Lower lobe of right lung (tissue), 2 donors: ENCODE results near the gene TRMT6. TPM values are rescaled to one million over a fixed set of nuclear protein-coding genes. Genes with fewer than 3 reads are reported as not detected.

Source experiments
- ATAC-seq, 2 donors: fragments of 200-7000 bp; cut with Tn5 transposase; one replicate each; pipeline ENCODE4 v1.9.1; 2020 to 2022; ENCODE audit warnings: mild to moderate bottlenecking in 2 of 2, moderate library complexity in 2 of 2
- DNase-seq: peaks from one replicate; pipeline ENCODE4 v3.0.0-alpha.2; 2020
- H3K27ac ChIP-seq: fragments of 200-600 bp; one replicate; pipeline ENCODE4 v1.8.0; 2022
- H3K27me3 ChIP-seq: fragments of 200-600 bp; one replicate; pipeline ENCODE4 v1.8.0; 2022; ENCODE audit warnings: low read depth
- H3K36me3 ChIP-seq: fragments of 200-600 bp; one replicate; pipeline ENCODE4 v1.8.0; 2022; ENCODE audit warnings: mild to moderate bottlenecking
- H3K4me1 ChIP-seq: fragments of 200-600 bp; one replicate; pipeline ENCODE4 v1.8.0; 2022
- H3K4me3 ChIP-seq: fragments of 200-600 bp; one replicate; pipeline ENCODE4 v1.8.0; 2022; ENCODE audit warnings: mild to moderate bottlenecking
- H3K9me3 ChIP-seq: fragments of 200-600 bp; one replicate; pipeline ENCODE4 v1.8.0; 2022
- CTCF ChIP-seq: fragments of 200-600 bp; IDR thresholded peaks from one replicate; pipeline ENCODE4 v1.8.0; 2022; ENCODE audit warnings: antibody characterized with exemption, mild to moderate bottlenecking
- intact Hi-C: fragments of 100-400 bp; cut with DNase I; formaldehyde crosslinking; loops from one replicate; pipeline ENCODE4 v1.11.0; 2022
- total RNA-seq: library from RNA; stranded (reverse); fragmentation: NEBNext Ultra II Directional; extraction: Animal tissue kit (Norgen Biotek cat#: 25700); gene quantifications from one replicate; pipeline ENCODE4 v1.2.1, GENCODE V29; 2021
- donor health status: DM: no; HTN: yes; CAD: no; lungs with severe emphysema.

The TRMT6 gene
- total RNA-seq, 1 donor from 2014 or later: 11.0 TPM

GRCh38 chr20:5970381-5970780, 20.0 kb upstream of the TRMT6 start:
- no peaks in the 10 kb centered on the region for H3K4me1 ChIP-seq
- H3K4me3 ChIP-seq: no peak overlapping the region
- no peak for TF ChIP-seq CTCF
- H3K27me3 ChIP-seq: no peaks in the 10 kb centered on the region
- intact Hi-C loops: no loop called here
- H3K36me3 ChIP-seq: peaks cover 19% of the 10 kb centered on the region
- ATAC-seq (no peak), DNase-seq (no peak)
- H3K9me3 ChIP-seq: no peaks in the 10 kb centered on the region
- H3K27ac ChIP-seq: no peak overlapping the region

GRCh38 chr20:5969940-5970339, 19.6 kb upstream of the TRMT6 start:
- DNase-seq (no peak), ATAC-seq (no peak)
- intact Hi-C loops: no loop called here
- Histone ChIP-seq H3K27me3 (no peaks in the 10 kb centered on the region), H3K27ac (no peak overlapping the region), H3K9me3 (no peaks in the 10 kb centered on the region), H3K4me1 (no peaks in the 10 kb centered on the region), H3K4me3 (no peak overlapping the region), H3K36me3 (peaks cover 22% of the 10 kb centered on the region)
- TF ChIP-seq CTCF: no peak

- no peak overlapping the region for H3K4me3 ChIP-seq
- H3K9me3 ChIP-seq: no peaks in the 10 kb centered on the region
- DNase-seq: no peak
- no peaks in the 10 kb centered on the region for H3K27me3 ChIP-seq
- H3K36me3 ChIP-seq: peaks cover 24% of the 10 kb centered on the region
- no peaks in the 10 kb centered on the region for H3K4me1 ChIP-seq
- TF ChIP-seq CTCF: no peak
- no peak overlapping the region for H3K27ac ChIP-seq
- intact Hi-C loops: no loop called here
- no peak for ATAC-seq
These were observed 19.1 kb upstream of the TRMT6 start for GRCh38 chr20:5969348-5969935.

- H3K27ac ChIP-seq: no peak overlapping the region
- DNase-seq (no peak), ATAC-seq (no peak)
- no peaks in the 10 kb centered on the region for H3K9me3 ChIP-seq
- peaks cover 27% of the 10 kb centered on the region for H3K36me3 ChIP-seq
- no peaks in the 10 kb centered on the region for H3K27me3 ChIP-seq
- intact Hi-C loops: no loop called here
- no peak for TF ChIP-seq CTCF
- H3K4me3 ChIP-seq: no peak overlapping the region
- no peaks in the 10 kb centered on the region for H3K4me1 ChIP-seq
These were observed 18.1 kb upstream of the TRMT6 start for GRCh38 chr20:5968462-5968861.

- DNase-seq: no peak
- H3K4me1 ChIP-seq: no peaks in the 10 kb centered on the region
- peaks cover 27% of the 10 kb centered on the region for H3K36me3 ChIP-seq
- H3K4me3 ChIP-seq: no peak overlapping the region
- no peak for ATAC-seq
- TF ChIP-seq CTCF: no peak
- H3K27ac ChIP-seq: no peak overlapping the region
- intact Hi-C loops: no loop called here
- H3K27me3 ChIP-seq: no peaks in the 10 kb centered on the region
- no peaks in the 10 kb centered on the region for H3K9me3 ChIP-seq
These were observed 17.1 kb upstream of the TRMT6 start for GRCh38 chr20:5967469-5967868.

- intact Hi-C loops: no loop called here
- H3K27me3 ChIP-seq: no peaks in the 10 kb centered on the region
- TF ChIP-seq CTCF: no peak
- H3K27ac ChIP-seq: peak overlapping the region; percentile 79
- peaks cover 31% of the 10 kb centered on the region for H3K4me1 ChIP-seq
- no peaks in the 10 kb centered on the region for H3K9me3 ChIP-seq
- H3K4me3 ChIP-seq: peak overlapping the region; percentile 92
- ATAC-seq (no peak), DNase-seq (no peak)
- peaks cover 45% of the 10 kb centered on the region for H3K36me3 ChIP-seq
These were observed 426 bp downstream of the TRMT6 start for GRCh38 chr20:5949943-5950270.
